Activated naive CD4-positive, alpha-beta T cell treated with anti-CD3 and anti-CD28 coated beads, Interleukin-2, amount 10 ng/mL, durations not matched to agents 7 days and 5 days (primary cell): ENCODE results near the gene CXCL12.

ENCODE experiments used
- CTCF ChIA-PET: fragments of 350-600 bp; sonication (Branson Sonifier 250); formaldehyde crosslinking; loops from one replicate; lab custom pipeline; 2021; ENCODE audit warnings: antibody characterized with exemption; lab: Charles Lee
- DNase-seq: peaks from one replicate; pipeline ENCODE4 v3.0.0-alpha.2; 2020
- H3K27ac Mint-ChIP-seq: one replicate; pipeline ENCODE4 v1.8.0; 2021; ENCODE audit warnings: mild to moderate bottlenecking, moderate library complexity, mixed read lengths
- H3K27me3 Mint-ChIP-seq: one replicate; pipeline ENCODE4 v1.8.0; 2021; ENCODE audit warnings: mild to moderate bottlenecking, mixed read lengths
- H3K36me3 Mint-ChIP-seq: one replicate; pipeline ENCODE4 v1.8.0; 2021; ENCODE audit warnings: mixed read lengths
- H3K4me1 Mint-ChIP-seq: one replicate; pipeline ENCODE4 v1.8.0; 2021; ENCODE audit warnings: mixed read lengths
- H3K4me3 Mint-ChIP-seq: one replicate; pipeline ENCODE4 v1.8.0; 2021; ENCODE audit warnings: mild to moderate bottlenecking, moderate library complexity, mixed read lengths
- H3K9me3 Mint-ChIP-seq: one replicate; pipeline ENCODE4 v1.8.0; 2021; ENCODE audit warnings: mixed read lengths

CXCL12 gene

DNA sequence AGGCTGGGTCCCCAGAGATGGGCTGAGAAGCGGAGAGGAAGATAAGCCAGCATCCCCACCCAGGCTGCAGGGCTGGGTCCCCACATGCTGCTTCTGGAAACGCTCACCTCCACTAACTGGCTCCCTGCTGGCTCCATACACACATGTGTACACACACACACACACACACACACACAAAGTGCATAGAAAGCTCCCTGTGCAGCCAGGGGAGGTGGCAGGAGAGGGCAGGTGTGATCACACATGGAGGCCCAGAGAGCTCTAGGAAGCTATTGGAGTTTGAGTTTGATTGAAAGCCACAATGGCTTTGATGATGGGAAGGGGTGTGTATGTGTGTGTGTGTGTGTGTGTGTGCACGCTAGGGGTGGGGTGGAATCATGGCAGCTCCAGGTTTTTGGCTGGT lies 29.3 kb downstream of the CXCL12 start:
- no peak for DNase-seq
- CTCF ChIA-PET = no interaction called here

GRCh38 chr10:44354771-44355170 lies 30.1 kb downstream of the CXCL12 start:
- Mint-ChIP-seq H3K4me3 (no peak overlapping the region), H3K27me3 (peaks cover 18% of the 10 kb centered on the region), H3K27ac (no peak overlapping the region), H3K9me3 (no peaks in the 10 kb centered on the region), H3K36me3 (no peaks in the 10 kb centered on the region), H3K4me1 (no peaks in the 10 kb centered on the region)
- CTCF ChIA-PET = no interaction called here
- no peak for DNase-seq

More for the DNA sequence above, 29.3 kb downstream of the CXCL12 start:
- H3K27me3 Mint-ChIP-seq = peaks cover 21% of the 10 kb centered on the region
- H3K27ac Mint-ChIP-seq = no peak overlapping the region
- no peak overlapping the region for H3K4me3 Mint-ChIP-seq
- H3K9me3 Mint-ChIP-seq = no peaks in the 10 kb centered on the region
- no peaks in the 10 kb centered on the region for H3K4me1 Mint-ChIP-seq
- H3K36me3 Mint-ChIP-seq = no peaks in the 10 kb centered on the region

- CTCF ChIA-PET = no interaction called here
- Mint-ChIP-seq H3K9me3 (no peaks in the 10 kb centered on the region), H3K36me3 (no peaks in the 10 kb centered on the region), H3K27me3 (peaks cover 18% of the 10 kb centered on the region), H3K4me1 (no peaks in the 10 kb centered on the region), H3K4me3 (no peak overlapping the region), H3K27ac (no peak overlapping the region)
- no peak for DNase-seq
These were observed 31.2 kb downstream of the CXCL12 start for GRCh38 chr10:44353721-44354120.

DNA sequence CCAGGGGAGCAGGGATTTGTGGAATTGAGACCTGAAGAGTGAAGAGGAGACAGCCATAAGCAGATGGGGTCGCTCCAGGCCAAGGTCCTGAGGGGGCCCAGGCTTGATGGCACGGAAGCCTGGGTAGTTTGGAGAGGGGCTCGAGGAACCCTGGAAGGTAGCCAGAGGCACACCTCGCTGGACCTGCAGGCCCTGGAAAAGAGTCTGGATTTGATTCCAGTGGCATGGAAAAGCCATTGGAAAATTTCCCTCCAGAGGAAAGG lies 31.8 kb downstream of the CXCL12 start:
- CTCF ChIA-PET = no interaction called here
- no peak for DNase-seq
- Mint-ChIP-seq H3K27ac (no peak overlapping the region), H3K27me3 (peaks cover 18% of the 10 kb centered on the region), H3K4me3 (no peak overlapping the region), H3K36me3 (no peaks in the 10 kb centered on the region), H3K4me1 (no peaks in the 10 kb centered on the region), H3K9me3 (no peaks in the 10 kb centered on the region)

DNA sequence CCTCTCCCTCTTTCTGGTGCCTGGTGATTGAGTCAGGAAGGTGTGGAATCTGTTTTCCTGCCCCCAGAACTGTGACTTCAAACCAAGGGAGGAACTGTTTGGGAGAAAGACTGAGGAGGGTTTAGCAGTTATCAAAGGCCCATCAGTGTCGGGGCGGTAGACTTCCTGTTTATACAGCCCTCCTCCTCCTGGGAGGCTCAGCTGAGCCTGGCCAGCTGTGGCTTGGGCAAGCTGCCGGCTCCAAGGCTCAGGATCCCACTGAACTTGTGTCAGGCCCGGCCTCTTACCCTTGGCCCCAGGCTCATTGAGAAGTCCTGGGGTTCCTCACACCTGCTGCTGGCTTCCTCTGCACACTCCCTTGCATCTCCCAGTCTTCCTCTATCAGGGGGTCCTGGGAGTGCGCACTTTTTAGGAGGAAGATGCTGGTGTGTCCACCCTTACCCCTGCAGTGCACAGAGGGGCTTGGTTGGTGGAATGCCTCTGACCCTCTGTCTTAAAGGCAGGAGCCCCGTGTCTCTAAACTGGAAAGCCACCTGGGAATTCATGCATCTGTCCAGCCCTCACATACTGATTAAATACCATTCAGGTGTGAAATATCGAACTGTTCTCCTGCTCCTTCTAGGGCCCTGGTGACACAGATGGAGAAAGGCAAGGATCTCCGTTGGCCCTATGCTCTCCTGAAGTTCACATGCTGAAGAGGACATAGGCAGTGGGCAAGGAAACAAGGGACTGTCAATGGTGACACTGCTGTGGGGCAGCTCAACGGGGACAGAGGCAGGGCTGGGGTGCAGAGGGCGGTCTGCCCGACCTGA lies 32.4 kb downstream of the CXCL12 start:
- no peaks in the 10 kb centered on the region for H3K36me3 Mint-ChIP-seq
- no peaks in the 10 kb centered on the region for H3K9me3 Mint-ChIP-seq
- DNase-seq = no peak
- peaks cover 18% of the 10 kb centered on the region for H3K27me3 Mint-ChIP-seq
- no peaks in the 10 kb centered on the region for H3K4me1 Mint-ChIP-seq
- CTCF ChIA-PET = no interaction called here
- no peak overlapping the region for H3K4me3 Mint-ChIP-seq
- H3K27ac Mint-ChIP-seq = no peak overlapping the region

DNA sequence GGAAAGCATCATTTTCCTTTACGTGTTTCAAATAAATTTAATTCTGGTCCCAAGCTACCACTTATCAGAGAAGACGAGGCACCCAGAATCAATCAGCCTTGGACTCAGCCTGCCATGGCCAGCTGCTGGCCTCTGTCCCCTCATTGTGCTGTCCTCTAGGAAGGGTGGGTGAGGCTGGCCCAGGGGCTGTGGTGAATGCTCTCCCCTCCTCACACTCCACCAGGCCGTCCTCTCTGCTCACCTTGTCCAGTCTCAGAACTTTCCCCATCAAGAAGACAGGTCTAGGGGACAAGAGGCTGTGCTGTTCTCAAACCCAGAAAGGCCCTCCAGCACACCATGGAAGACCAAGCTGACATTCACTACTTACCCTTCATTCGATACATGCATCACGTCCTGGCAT lies 36.4 kb downstream of the CXCL12 start:
- Mint-ChIP-seq H3K4me1 (no peaks in the 10 kb centered on the region), H3K27ac (no peak overlapping the region)
- CTCF ChIA-PET = no interaction called here

DNA sequence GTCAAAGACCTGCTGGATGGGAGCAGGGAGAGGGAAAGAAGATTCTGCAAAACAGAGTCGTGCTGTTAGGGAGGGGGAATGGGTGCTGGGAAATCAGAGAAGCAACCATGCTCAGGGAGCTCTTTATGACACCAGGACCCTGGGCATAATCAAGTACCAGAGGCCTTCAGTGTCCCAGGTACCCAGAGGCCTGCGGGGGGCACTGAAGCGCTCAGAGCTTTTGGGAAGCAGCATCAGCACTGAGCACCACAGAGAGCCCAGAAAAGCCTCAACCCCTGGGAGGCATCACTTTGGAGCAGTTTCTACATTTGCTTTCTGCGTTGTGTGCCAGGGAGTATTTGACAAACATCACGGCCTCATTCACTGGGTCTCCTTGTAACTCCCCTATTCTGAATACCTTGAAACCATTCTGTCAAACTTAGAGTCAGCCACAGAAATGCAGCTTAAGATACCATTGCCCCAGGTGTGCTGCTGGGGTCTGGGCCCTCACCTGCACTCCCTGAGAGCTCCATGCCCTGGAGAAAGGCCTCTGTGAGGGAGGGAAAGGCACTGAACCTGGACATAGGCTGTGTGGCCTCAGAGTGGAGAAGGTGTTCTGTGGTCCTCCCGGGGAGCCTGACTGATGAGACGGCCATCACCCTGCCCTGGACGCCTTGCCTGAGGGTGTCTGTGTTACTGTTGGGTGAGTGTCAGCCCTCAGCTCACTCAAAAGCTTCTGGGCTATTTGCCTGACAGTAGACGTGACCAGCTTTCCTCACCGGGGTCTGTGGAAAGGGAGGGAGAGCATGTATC lies 37.1 kb downstream of the CXCL12 start:
- H3K27me3 Mint-ChIP-seq = peaks cover 22% of the 10 kb centered on the region
- H3K9me3 Mint-ChIP-seq = no peaks in the 10 kb centered on the region
- no peaks in the 10 kb centered on the region for H3K4me1 Mint-ChIP-seq
- H3K4me3 Mint-ChIP-seq = no peak overlapping the region
- CTCF ChIA-PET = no interaction called here
- no peak overlapping the region for H3K27ac Mint-ChIP-seq
- no peaks in the 10 kb centered on the region for H3K36me3 Mint-ChIP-seq
- DNase-seq = no peak

More for the DNA sequence above, 36.4 kb downstream of the CXCL12 start:
- H3K4me3 Mint-ChIP-seq = no peak overlapping the region
- peaks cover 18% of the 10 kb centered on the region for H3K27me3 Mint-ChIP-seq
- no peak for DNase-seq
- no peaks in the 10 kb centered on the region for H3K36me3 Mint-ChIP-seq
- no peaks in the 10 kb centered on the region for H3K9me3 Mint-ChIP-seq

DNA sequence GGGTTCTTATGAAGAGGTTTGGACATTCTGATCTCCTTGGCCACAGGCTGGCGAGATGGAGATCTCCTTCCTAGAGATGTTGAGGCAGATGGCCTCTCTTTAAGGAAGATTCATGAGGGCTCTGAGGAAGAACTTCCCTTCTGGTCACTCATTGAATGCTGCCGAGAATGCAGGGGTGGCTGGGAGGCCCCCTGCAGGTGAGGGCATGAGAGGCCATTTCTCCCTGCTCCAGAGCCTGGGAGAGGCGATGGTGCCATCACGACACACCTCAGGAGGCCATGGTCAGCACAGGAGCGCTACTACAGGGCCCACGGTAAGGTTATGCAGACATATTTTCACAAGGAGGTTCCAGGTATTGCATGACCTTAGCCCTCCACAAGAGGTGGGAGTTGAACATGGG lies 40.2 kb downstream of the CXCL12 start:
- H3K27ac Mint-ChIP-seq = no peak overlapping the region
- CTCF ChIA-PET = no interaction called here
- no peaks in the 10 kb centered on the region for H3K36me3 Mint-ChIP-seq
- DNase-seq = no peak
- no peak overlapping the region for H3K4me3 Mint-ChIP-seq
- peaks cover 9% of the 10 kb centered on the region for H3K27me3 Mint-ChIP-seq
- H3K4me1 Mint-ChIP-seq = no peaks in the 10 kb centered on the region
- no peaks in the 10 kb centered on the region for H3K9me3 Mint-ChIP-seq

DNA sequence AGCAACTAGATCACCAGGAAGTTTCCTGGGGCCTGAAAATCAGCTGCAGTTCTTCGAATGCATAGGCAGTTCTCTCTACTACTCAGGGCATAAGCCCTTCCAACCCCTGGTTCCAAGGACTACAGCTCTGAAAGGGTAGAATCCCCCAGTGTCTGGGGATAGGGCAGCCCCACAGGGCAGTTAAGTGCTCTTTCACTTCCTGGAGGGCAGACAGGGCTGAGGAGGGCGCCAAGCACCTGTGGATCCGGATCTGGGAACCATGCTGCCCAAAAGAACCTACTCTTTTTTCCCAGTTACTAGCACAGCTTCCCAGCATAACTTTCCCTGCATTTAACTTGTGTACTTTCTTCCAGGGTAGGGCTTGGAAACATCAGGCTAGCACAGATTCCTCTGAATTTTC lies 41.1 kb downstream of the CXCL12 start:
- CTCF ChIA-PET = no interaction called here
- Mint-ChIP-seq H3K27ac (no peak overlapping the region), H3K27me3 (peaks cover 9% of the 10 kb centered on the region), H3K4me3 (no peak overlapping the region), H3K4me1 (no peaks in the 10 kb centered on the region), H3K9me3 (no peaks in the 10 kb centered on the region), H3K36me3 (no peaks in the 10 kb centered on the region)
- no peak for DNase-seq

DNA sequence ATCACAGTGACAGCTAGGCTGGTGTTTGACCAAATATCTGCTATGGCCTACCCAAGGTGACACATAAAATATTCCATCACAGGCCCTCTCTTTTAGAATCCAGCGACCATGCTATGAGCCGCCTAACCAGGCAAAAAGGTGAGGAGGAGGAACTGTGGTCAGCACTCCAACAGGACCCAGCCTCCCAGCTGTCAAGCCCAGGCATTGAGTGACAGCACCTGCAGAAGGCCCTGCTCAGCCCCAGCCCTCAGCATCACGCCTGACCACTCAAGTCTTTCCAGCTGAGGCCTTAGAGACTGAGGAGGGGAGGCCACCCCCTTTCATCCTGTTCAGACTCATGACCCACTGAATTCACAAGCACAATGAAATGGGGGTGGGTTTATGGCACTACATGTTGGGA lies 43.0 kb downstream of the CXCL12 start:
- H3K4me3 Mint-ChIP-seq = no peak overlapping the region
- no peak overlapping the region for H3K27ac Mint-ChIP-seq
- no peak for DNase-seq
- no peaks in the 10 kb centered on the region for H3K4me1 Mint-ChIP-seq
- CTCF ChIA-PET = interaction anchor here (0.9 kb wide), 1 partner anchor 520 kb away, joined by 3 read pairs; no protein-coding TSS in a partner anchor
- H3K27me3 Mint-ChIP-seq = peaks cover 13% of the 10 kb centered on the region
- H3K36me3 Mint-ChIP-seq = no peaks in the 10 kb centered on the region
- H3K9me3 Mint-ChIP-seq = no peaks in the 10 kb centered on the region

DNA sequence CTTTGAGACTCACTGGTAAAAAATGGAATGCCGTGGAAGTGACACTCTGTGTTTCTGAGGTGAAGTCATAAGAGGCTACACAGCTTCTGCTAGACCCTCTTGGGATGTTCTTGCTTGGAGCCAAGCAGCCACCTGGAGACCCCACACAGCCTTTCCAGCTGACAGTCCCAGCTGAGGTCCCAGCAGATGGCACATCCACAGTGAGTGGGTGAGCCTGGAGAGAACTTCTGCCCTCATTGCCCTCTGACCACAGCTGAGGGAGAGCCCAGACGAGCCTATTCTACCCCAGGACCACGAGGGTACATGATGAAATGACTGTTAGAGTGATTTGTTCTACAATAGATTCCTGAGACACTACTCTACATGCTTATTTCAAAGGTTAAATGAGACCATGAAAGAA lies 44.3 kb downstream of the CXCL12 start:
- Mint-ChIP-seq H3K4me3 (no peak overlapping the region), H3K27ac (no peak overlapping the region), H3K4me1 (no peaks in the 10 kb centered on the region), H3K27me3 (peaks cover 13% of the 10 kb centered on the region), H3K9me3 (no peaks in the 10 kb centered on the region), H3K36me3 (no peaks in the 10 kb centered on the region)
- CTCF ChIA-PET = interaction anchor here (0.5 kb wide), 1 partner anchor 1659 kb away, joined by 3 read pairs; no protein-coding TSS in a partner anchor
- no peak for DNase-seq

GRCh38 chr10:44339218-44339617 lies 45.7 kb downstream of the CXCL12 start:
- Mint-ChIP-seq H3K4me3 (no peak overlapping the region), H3K27me3 (peaks cover 13% of the 10 kb centered on the region), H3K4me1 (no peaks in the 10 kb centered on the region), H3K9me3 (no peaks in the 10 kb centered on the region), H3K27ac (no peak overlapping the region), H3K36me3 (no peaks in the 10 kb centered on the region)
- CTCF ChIA-PET = no interaction called here
- no peak for DNase-seq

DNA sequence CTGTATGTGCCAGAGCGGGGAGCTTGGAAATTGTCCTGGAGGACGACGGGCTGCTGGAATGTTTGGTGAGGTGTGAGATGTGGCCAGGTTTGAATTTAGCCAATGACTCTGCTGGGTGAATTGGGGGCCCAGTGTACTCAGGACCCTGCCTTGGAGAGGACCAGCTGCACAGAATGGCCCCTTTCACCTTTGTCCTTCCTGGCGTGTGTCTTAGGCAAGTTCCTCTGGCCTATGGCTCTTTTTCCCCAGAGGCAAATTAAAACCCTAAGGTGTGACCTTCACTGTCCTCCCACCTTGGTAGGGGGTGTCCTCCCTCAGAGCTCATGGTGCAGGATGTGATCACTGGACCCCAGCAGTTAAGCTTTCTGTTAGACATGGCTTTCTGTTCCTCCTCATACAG lies 47.8 kb downstream of the CXCL12 start:
- peaks cover 4% of the 10 kb centered on the region for H3K27me3 Mint-ChIP-seq
- no peak for DNase-seq
- no peak overlapping the region for H3K4me3 Mint-ChIP-seq
- no peaks in the 10 kb centered on the region for H3K9me3 Mint-ChIP-seq
- CTCF ChIA-PET = no interaction called here
- no peaks in the 10 kb centered on the region for H3K4me1 Mint-ChIP-seq
- no peaks in the 10 kb centered on the region for H3K36me3 Mint-ChIP-seq
- H3K27ac Mint-ChIP-seq = no peak overlapping the region

- no peak overlapping the region for H3K4me3 Mint-ChIP-seq
- CTCF ChIA-PET = no interaction called here
- DNase-seq = no peak
- no peaks in the 10 kb centered on the region for H3K4me1 Mint-ChIP-seq
- H3K27ac Mint-ChIP-seq = no peak overlapping the region
- no peaks in the 10 kb centered on the region for H3K9me3 Mint-ChIP-seq
- H3K36me3 Mint-ChIP-seq = no peaks in the 10 kb centered on the region
- peaks cover 4% of the 10 kb centered on the region for H3K27me3 Mint-ChIP-seq
These were observed 49.4 kb downstream of the CXCL12 start for GRCh38 chr10:44335330-44336021.
